Caco-2 (cell line): ENCODE results near the gene CARS2. TPM values are rescaled to one million over a fixed set of nuclear protein-coding genes. Genes with fewer than 3 reads are reported as not detected.

Experiments used
- BruUV-seq: library from RNA; stranded (reverse); fragments of 400-500 nt; replicated peaks from 2 replicates; lab custom pipeline; 2021; lab: Mats Ljungman, UMichigan
- CTCF ChIA-PET: fragments of 300-600 bp; sonication (Branson Sonifier 250); formaldehyde crosslinking; loops from one replicate; lab custom pipeline; 2022; ENCODE audit warnings: antibody characterized with exemption; lab: Charles Lee
- POLR2A ChIA-PET: fragments of 300-600 bp; sonication (Branson Sonifier 250); formaldehyde crosslinking; loops from one replicate; lab custom pipeline; 2022; ENCODE audit warnings: antibody characterized with exemption; lab: Charles Lee
- DNase-seq, 2 experiments: peaks; one replicate each; pipeline versions ENCODE4 v3.0.0 to v3.0.0-alpha.2; 2020 to 2022
- H3K27me3 ChIP-seq: replicated peaks from 2 replicates; pipeline ENCODE4 v1.6.0; 2011; ENCODE audit warnings: low read length; ENCODE audit not compliant: control insufficient read depth, insufficient read depth
- H3K36me3 ChIP-seq: 2 replicates; pipeline ENCODE4 v1.5.1; 2011; ENCODE audit warnings: low read length; ENCODE audit not compliant: control insufficient read depth, insufficient read depth
- H3K4me1 ChIP-seq: fragments of 250-450 bp; sonication (Bioruptor Pico); 2 replicates; pipeline ENCODE4 v1.5.1; 2020; ENCODE audit warnings: mild to moderate bottlenecking
- H3K4me3 ChIP-seq: 2 replicates; pipeline ENCODE4 v1.5.1; 2011; ENCODE audit warnings: low read depth, mild to moderate bottlenecking, control low read depth, low read length
- H3K9me3 ChIP-seq: fragments of 250-450 bp; sonication (Bioruptor Pico); 2 replicates; pipeline ENCODE4 v1.5.1; 2020; ENCODE audit warnings: mild to moderate bottlenecking, moderate library complexity
- H3K27ac Mint-ChIP-seq: one replicate; pipeline ENCODE4 v1.8.0; 2022; ENCODE audit warnings: mixed read lengths; ENCODE audit not compliant: unreplicated experiment
- H3K27me3 Mint-ChIP-seq: one replicate; pipeline ENCODE4 v1.8.0; 2022; ENCODE audit warnings: mixed read lengths; ENCODE audit not compliant: insufficient read depth, unreplicated experiment
- H3K36me3 Mint-ChIP-seq: one replicate; pipeline ENCODE4 v1.8.0; 2022; ENCODE audit warnings: mild to moderate bottlenecking, mixed read lengths; ENCODE audit not compliant: insufficient read depth, unreplicated experiment
- H3K4me1 Mint-ChIP-seq: one replicate; pipeline ENCODE4 v1.8.0; 2022; ENCODE audit warnings: low read depth, mixed read lengths; ENCODE audit not compliant: unreplicated experiment
- H3K4me3 Mint-ChIP-seq: one replicate; pipeline ENCODE4 v1.8.0; 2022; ENCODE audit warnings: mild to moderate bottlenecking, moderate library complexity, mixed read lengths; ENCODE audit not compliant: unreplicated experiment
- H3K9me3 Mint-ChIP-seq: one replicate; pipeline ENCODE4 v1.8.0; 2022; ENCODE audit warnings: mixed read lengths; ENCODE audit not compliant: unreplicated experiment
- intact Hi-C: fragments of 100-400 bp; cut with micrococcal nuclease; formaldehyde crosslinking; loops from one replicate; pipeline ENCODE4 v1.10.0; 2022; ENCODE audit not compliant: unreplicated experiment
- total RNA-seq: library from RNA; stranded (reverse); gene quantifications from 2 replicates; pipeline ENCODE4 v1.2.3, GENCODE V29; 2022
- TF ChIP-seq, protein P1 (sequence below), 2 experiments: fragments of 200-600 bp in 1 of 2; IDR thresholded peaks; 1 replicate in 1 of 2; 2 replicates in 1 of 2; pipeline versions ENCODE4 v1.5.1 to v1.8.0; 2011 to 2022; ENCODE audit warnings: antibody characterized with exemption in 1 of 2, control low read depth in 1 of 2, inconsistent platforms in 1 of 2, low read depth in 1 of 2, low read length in 1 of 2, mild to moderate bottlenecking in 1 of 2, moderate library complexity in 1 of 2; ENCODE audit not compliant: insufficient read depth in 1 of 2, severe bottlenecking in 1 of 2, unreplicated experiment in 1 of 2

Gene CARS2
- total RNA-seq, 1 experiment from 2014 or later: 63.1 TPM

DNA sequence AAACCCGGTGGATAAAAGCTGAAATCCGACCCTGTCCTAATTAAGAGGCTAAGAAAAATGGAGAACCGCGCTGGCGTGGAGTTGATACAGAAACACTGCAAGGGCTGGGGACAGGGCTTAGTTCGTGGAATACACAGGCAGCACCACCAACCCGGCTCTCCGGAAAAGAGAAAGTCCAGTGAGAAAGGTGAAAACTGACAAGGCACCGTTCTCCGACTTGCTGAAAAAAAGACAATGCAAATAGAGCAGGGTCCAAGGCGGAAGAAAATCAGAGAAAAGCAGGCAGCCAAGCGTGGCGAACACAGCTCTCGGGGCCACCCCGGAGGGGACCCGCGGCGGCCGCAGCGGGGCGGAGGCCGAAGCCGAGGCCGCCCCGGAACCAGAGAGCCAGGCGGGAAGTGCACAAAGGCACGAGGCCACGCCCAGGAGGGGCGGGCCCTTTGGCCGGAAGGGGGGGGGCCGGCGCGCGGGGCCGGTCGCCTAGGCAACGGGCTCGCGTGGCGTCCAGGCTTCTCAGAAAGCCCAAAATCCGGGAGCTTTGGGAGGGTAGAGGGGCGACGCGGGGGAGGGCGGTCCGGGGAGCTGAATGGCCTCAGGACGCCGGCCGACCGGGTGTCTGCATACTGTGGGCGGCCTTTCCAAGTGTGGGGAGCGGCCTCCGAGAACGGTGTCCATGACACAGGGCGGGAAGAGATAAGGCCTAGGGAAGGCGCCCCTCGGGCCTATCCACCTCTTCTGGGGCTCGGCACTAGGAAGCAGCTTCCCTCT lies 6.3 kb upstream of the CARS2 start:
- Mint-ChIP-seq H3K4me1 (peaks cover 12% of the 10 kb centered on the region), H3K9me3 (no peaks in the 10 kb centered on the region), H3K27ac (peak overlapping the region; percentile 100), H3K36me3 (peaks cover 44% of the 10 kb centered on the region), H3K4me3 (peak overlapping the region; percentile 100), H3K27me3 (peaks cover 2% of the 10 kb centered on the region)
- peak; percentile 87 to 89 for DNase-seq
- H3K4me1 ChIP-seq: peaks cover 13% of the 10 kb centered on the region; the same call in 1 of the 2 replicates
- TF ChIP-seq, protein P1, sequence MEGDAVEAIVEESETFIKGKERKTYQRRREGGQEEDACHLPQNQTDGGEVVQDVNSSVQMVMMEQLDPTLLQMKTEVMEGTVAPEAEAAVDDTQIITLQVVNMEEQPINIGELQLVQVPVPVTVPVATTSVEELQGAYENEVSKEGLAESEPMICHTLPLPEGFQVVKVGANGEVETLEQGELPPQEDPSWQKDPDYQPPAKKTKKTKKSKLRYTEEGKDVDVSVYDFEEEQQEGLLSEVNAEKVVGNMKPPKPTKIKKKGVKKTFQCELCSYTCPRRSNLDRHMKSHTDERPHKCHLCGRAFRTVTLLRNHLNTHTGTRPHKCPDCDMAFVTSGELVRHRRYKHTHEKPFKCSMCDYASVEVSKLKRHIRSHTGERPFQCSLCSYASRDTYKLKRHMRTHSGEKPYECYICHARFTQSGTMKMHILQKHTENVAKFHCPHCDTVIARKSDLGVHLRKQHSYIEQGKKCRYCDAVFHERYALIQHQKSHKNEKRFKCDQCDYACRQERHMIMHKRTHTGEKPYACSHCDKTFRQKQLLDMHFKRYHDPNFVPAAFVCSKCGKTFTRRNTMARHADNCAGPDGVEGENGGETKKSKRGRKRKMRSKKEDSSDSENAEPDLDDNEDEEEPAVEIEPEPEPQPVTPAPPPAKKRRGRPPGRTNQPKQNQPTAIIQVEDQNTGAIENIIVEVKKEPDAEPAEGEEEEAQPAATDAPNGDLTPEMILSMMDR (IDR thresholded peaks at IDR 0.05; ENCODE audit: insufficient read depth in 1 of 2, low read depth in 1 of 2, low read length in 1 of 2, severe bottlenecking in 1 of 2, unreplicated experiment in 1 of 2): no peak
- ChIA-PET CTCF (interaction anchor here (1.1 to 1.2 kb wide), 2 partner anchors 28 to 203 kb away, joined by 3 to 7 read pairs; no protein-coding TSS in a partner anchor), POLR2A (interaction anchor here (0.5 to 1.6 kb wide), 14 partner anchors 32 to 388 kb away, joined by 3 to 11 read pairs (median 4); partner anchors contain the start of genes NAXD and RAB20)
- no peaks in the 10 kb centered on the region for H3K36me3 ChIP-seq
- no peaks in the 10 kb centered on the region for H3K27me3 ChIP-seq
- H3K4me3 ChIP-seq: peak overlapping the region; percentile 93
- H3K9me3 ChIP-seq: no peaks in the 10 kb centered on the region
- intact Hi-C loops: loop anchor here (2.0 kb wide), 1 partner anchor 263 kb away; no protein-coding TSS in a partner anchor
- BruUV-seq: no TSS peak

- Mint-ChIP-seq H3K27me3 (no peaks in the 10 kb centered on the region), H3K4me1 (peaks cover 26% of the 10 kb centered on the region), H3K9me3 (no peaks in the 10 kb centered on the region), H3K4me3 (peak overlapping the region; percentile 68), H3K27ac (peak overlapping the region; percentile 24), H3K36me3 (peaks cover 8% of the 10 kb centered on the region)
- no TSS peak for BruUV-seq
- Histone ChIP-seq H3K9me3 (no peaks in the 10 kb centered on the region), H3K4me3 (peak overlapping the region; percentile 57), H3K27me3 (no peaks in the 10 kb centered on the region), H3K4me1 (peaks cover 10% of the 10 kb centered on the region; the same call in 1 of the 2 replicates), H3K36me3 (no peaks in the 10 kb centered on the region)
- POLR2A ChIA-PET: interaction anchor here (1.9 kb wide), 2 partner anchors 8 to 10 kb away, joined by 11 to 27 read pairs; no protein-coding TSS in a partner anchor
- TF ChIP-seq, protein P1 (IDR thresholded peaks at IDR 0.05; ENCODE audit: insufficient read depth in 1 of 2, low read depth in 1 of 2, low read length in 1 of 2, severe bottlenecking in 1 of 2, unreplicated experiment in 1 of 2): no peak
- intact Hi-C loops: loop anchor here (1.0 kb wide), 1 partner anchor 9 kb away; no protein-coding TSS in a partner anchor
- CTCF ChIA-PET: interaction anchor here (1.0 kb wide), 1 partner anchor 113 kb away, joined by 3 read pairs; no protein-coding TSS in a partner anchor
- no peak for DNase-seq
These were observed 855 bp upstream of the CARS2 start for GRCh38 chr13:110706570-110707372.

- no peaks in the 10 kb centered on the region for H3K9me3 ChIP-seq
- TF ChIP-seq, protein P1 (IDR thresholded peaks at IDR 0.05; ENCODE audit: insufficient read depth in 1 of 2, low read depth in 1 of 2, low read length in 1 of 2, severe bottlenecking in 1 of 2, unreplicated experiment in 1 of 2): no peak
These were observed 525 bp downstream of the CARS2 start for GRCh38 chr13:110705356-110705825.

More at GRCh38 chr13:110705356-110705825, 525 bp downstream of the CARS2 start:
- Histone ChIP-seq H3K36me3 (no peaks in the 10 kb centered on the region), H3K4me3 (peak overlapping the region; percentile 77), H3K4me1 (peaks cover 5% of the 10 kb centered on the region; the same call in 1 of the 2 replicates), H3K27me3 (no peaks in the 10 kb centered on the region)
- no peaks in the 10 kb centered on the region for H3K9me3 Mint-ChIP-seq
- peak overlapping the region; percentile 24 for H3K27ac Mint-ChIP-seq
- peaks cover 21% of the 10 kb centered on the region for H3K4me1 Mint-ChIP-seq
- H3K4me3 Mint-ChIP-seq: peak overlapping the region; percentile 68
- no peak for DNase-seq
- ChIA-PET POLR2A (interaction anchor here (1.0 to 1.9 kb wide), 3 partner anchors 10 to 85 kb away, joined by 3 to 27 read pairs (median 11); no protein-coding TSS in a partner anchor), CTCF (no interaction called here)
- BruUV-seq: TSS peak; percentile 54
- intact Hi-C loops: no loop called here
- no peaks in the 10 kb centered on the region for H3K27me3 Mint-ChIP-seq
- peaks cover 15% of the 10 kb centered on the region for H3K36me3 Mint-ChIP-seq
